Activated naive CD4-positive, alpha-beta T cell treated with Interleukin-2 at 50 U/mL for 16 hours (primary cell): Measurements from ENCODE around the gene CHST1.

Experiments used
- DNase-seq: peaks from one replicate; pipeline ENCODE4 v3.0.0-alpha.2; 2020

CHST1 gene

GRCh38 chr11:45674481-45675190 lies 9.2 kb upstream of the CHST1 start:
- DNase-seq, result no peak

GRCh38 chr11:45673441-45673840 lies 8.0 kb upstream of the CHST1 start:
- no peak for DNase-seq

- no peak for DNase-seq
Observed at GRCh38 chr11:45672593-45672992, 7.2 kb upstream of the CHST1 start.

GRCh38 chr11:45671246-45672171 lies 6.1 kb upstream of the CHST1 start:
- DNase-seq, result no peak

GRCh38 chr11:45670386-45671135 lies 5.1 kb upstream of the CHST1 start:
- DNase-seq, result no peak

GRCh38 chr11:45669956-45670355 lies 4.5 kb upstream of the CHST1 start:
- DNase-seq, result no peak

GRCh38 chr11:45669146-45669545 lies 3.7 kb upstream of the CHST1 start:
- DNase-seq, result no peak

GRCh38 chr11:45667929-45668680 lies 2.7 kb upstream of the CHST1 start:
- no peak for DNase-seq

- no peak for DNase-seq
Observed at GRCh38 chr11:45666648-45667642, 1.5 kb upstream of the CHST1 start.

GRCh38 chr11:45665933-45666647 lies 668 bp upstream of the CHST1 start:
- no peak for DNase-seq

- DNase-seq, result no peak
Observed at GRCh38 chr11:45664376-45665205, 831 bp downstream of the CHST1 start.

- DNase-seq, result no peak
Observed at GRCh38 chr11:45663486-45664375, 1.7 kb downstream of the CHST1 start.

- DNase-seq, result no peak
Observed at GRCh38 chr11:45662665-45663485, 2.5 kb downstream of the CHST1 start.

- DNase-seq, result no peak
Observed at GRCh38 chr11:45662096-45662664, 3.2 kb downstream of the CHST1 start.

GRCh38 chr11:45661439-45662055 lies 3.9 kb downstream of the CHST1 start:
- no peak for DNase-seq

GRCh38 chr11:45660729-45661438 lies 4.5 kb downstream of the CHST1 start:
- DNase-seq, result no peak
